ENCODE measurements around the gene FCRLB.
"Not testable (repeated sequence)": the region's sequence is repeated elsewhere in the genome, so short reads cannot be mapped to it uniquely, and the experiment has no call there.

FCRLB gene

GRCh38 chr1:161720956-161721737 lies at the start of gene FCRLB:
FCRLB (plus strand) TSS chr1:161721544; CDS start chr1:161722673, 1,129 bp downstream.
- DNase-seq (ENCODE audit: low spot score): no peak

- DNase-seq (ENCODE audit: low spot score): not testable (repeated sequence)
Measured at GRCh38 chr1:161673437-161673836, 47.9 kb upstream of the FCRLB start.

GRCh38 chr1:161674447-161674846 lies 46.9 kb upstream of the FCRLB start:
- not testable (repeated sequence) for DNase-seq (ENCODE audit: low spot score)

GRCh38 chr1:161674908-161675307 lies 46.4 kb upstream of the FCRLB start:
- not testable (repeated sequence) for DNase-seq (ENCODE audit: low spot score)

- no peak for DNase-seq (ENCODE audit: low spot score)
Measured at GRCh38 chr1:161676441-161676840, 44.9 kb upstream of the FCRLB start.

GRCh38 chr1:161676958-161677689 lies 44.2 kb upstream of the FCRLB start:
- DNase-seq (ENCODE audit: low spot score): no peak

GRCh38 chr1:161678500-161678899 lies 42.8 kb upstream of the FCRLB start:
- DNase-seq (ENCODE audit: low spot score): no peak

GRCh38 chr1:161681879-161682278 lies 39.5 kb upstream of the FCRLB start:
- DNase-seq (ENCODE audit: low spot score): no peak

- no peak for DNase-seq (ENCODE audit: low spot score)
Measured at GRCh38 chr1:161688946-161689345, 32.4 kb upstream of the FCRLB start.

GRCh38 chr1:161691846-161692245 lies 29.5 kb upstream of the FCRLB start:
- no peak for DNase-seq (ENCODE audit: low spot score)

- DNase-seq (ENCODE audit: low spot score): not testable (repeated sequence)
Measured at GRCh38 chr1:161693020-161693712, 28.2 kb upstream of the FCRLB start.

- not testable (repeated sequence) for DNase-seq (ENCODE audit: low spot score)
Measured at GRCh38 chr1:161698302-161698701, 23.0 kb upstream of the FCRLB start.

GRCh38 chr1:161702250-161702649 lies 19.1 kb upstream of the FCRLB start:
- DNase-seq (ENCODE audit: low spot score): no peak

GRCh38 chr1:161705537-161705936 lies 15.8 kb upstream of the FCRLB start:
- no peak for DNase-seq (ENCODE audit: low spot score)

- DNase-seq (ENCODE audit: low spot score): no peak
Measured at GRCh38 chr1:161706113-161706481, 15.2 kb upstream of the FCRLB start.

GRCh38 chr1:161706482-161707347 lies 14.6 kb upstream of the FCRLB start, which contains the start of gene FCRLA:
FCRLA (plus strand) TSS chr1:161707229; CDS start chr1:161707265, 36 bp downstream.
- no peak for DNase-seq (ENCODE audit: low spot score)

- DNase-seq (ENCODE audit: low spot score): no peak
Measured at GRCh38 chr1:161707503-161707902, 13.8 kb upstream of the FCRLB start.

GRCh38 chr1:161709373-161709772 lies 12.0 kb upstream of the FCRLB start:
- no peak for DNase-seq (ENCODE audit: low spot score)

GRCh38 chr1:161710560-161710959 lies 10.8 kb upstream of the FCRLB start:
- no peak for DNase-seq (ENCODE audit: low spot score)

GRCh38 chr1:161718559-161719324 lies 2.6 kb upstream of the FCRLB start:
- no peak for DNase-seq (ENCODE audit: low spot score)

GRCh38 chr1:161719325-161719611 lies 2.1 kb upstream of the FCRLB start:
- DNase-seq (ENCODE audit: low spot score): no peak

Measured in CD4-positive, alpha-beta T cell treated with Interleukin-2 at 100 ng/mL for 4 hours (primary cell).